HL-60/S4 treated with retinoic acid at 250 ng/mL for 4 days and 3 days (cell line): ENCODE measurements around the gene AP5Z1.

Source experiments
- in situ Hi-C: fragments of 300-500 bp; cut with MboI; formaldehyde crosslinking; loops from 2 replicates; pipeline ENCODE4 v1.7.0; 2022; ENCODE audit warnings: low sequenced_read_pairs

AP5Z1 gene

DNA sequence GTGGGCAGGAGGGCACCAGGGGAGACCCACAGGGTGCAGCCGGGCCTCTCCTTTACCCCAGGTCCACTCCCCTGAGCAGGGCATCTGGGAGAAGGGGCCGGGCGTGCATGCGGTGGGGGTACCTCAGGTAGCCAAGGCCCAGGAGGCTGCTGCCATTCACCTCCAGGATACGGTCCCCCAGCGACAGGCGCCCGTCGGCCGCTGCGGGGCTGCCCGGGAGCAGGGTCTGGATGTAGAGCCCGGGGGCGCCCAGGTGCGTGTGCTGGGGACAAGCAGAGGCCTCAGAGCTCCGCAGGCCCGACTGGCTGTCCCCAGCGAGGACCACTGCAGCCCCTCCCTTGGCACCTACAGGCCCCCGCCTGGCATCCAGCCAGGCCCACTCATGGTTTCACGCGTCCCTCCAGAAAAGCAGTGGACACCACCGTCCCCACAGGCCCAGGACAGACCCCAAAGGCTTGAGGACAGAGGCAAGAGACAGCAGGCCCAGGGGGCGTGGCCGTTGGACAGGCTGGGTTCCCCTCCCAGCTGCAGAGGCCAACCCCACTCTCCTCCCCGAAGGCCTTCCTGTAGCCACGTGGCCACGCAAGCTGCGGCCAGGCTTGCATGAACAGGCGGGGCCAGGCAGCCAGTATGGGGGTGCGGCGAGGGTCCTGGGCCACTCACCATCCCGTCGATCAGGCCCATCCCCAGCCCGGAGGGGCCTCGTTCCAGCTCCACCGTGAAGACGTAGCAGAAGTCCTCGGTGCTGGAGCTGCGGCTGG, 24.3 kb downstream of the AP5Z1 start:
- in situ Hi-C loops = loop anchor here (25.0 kb wide), 1 partner anchor 288 kb away; no protein-coding TSS in a partner anchor

DNA sequence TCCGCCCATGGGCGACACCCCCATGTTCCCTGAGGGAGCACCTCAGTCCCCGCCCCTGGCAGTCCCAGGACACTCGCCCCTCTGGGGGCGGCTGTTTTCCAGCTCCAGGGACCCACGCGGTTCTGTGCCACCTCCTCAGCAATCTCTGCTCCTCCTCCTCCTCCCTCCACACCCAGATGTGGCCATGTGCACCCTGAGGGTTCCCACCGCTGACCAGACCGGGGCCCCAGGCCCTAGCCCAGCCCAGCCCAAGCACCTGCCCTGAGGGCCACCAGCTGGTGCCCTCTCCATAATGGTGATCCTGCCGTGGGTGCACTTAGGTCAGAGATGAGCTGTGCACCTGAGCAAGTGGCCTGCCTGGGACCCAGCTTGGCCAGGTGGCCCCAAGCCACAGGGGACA, 25.1 kb downstream of the AP5Z1 start:
- in situ Hi-C loops = loop anchor here (25.0 kb wide), 1 partner anchor 287 kb away; no protein-coding TSS in a partner anchor

DNA sequence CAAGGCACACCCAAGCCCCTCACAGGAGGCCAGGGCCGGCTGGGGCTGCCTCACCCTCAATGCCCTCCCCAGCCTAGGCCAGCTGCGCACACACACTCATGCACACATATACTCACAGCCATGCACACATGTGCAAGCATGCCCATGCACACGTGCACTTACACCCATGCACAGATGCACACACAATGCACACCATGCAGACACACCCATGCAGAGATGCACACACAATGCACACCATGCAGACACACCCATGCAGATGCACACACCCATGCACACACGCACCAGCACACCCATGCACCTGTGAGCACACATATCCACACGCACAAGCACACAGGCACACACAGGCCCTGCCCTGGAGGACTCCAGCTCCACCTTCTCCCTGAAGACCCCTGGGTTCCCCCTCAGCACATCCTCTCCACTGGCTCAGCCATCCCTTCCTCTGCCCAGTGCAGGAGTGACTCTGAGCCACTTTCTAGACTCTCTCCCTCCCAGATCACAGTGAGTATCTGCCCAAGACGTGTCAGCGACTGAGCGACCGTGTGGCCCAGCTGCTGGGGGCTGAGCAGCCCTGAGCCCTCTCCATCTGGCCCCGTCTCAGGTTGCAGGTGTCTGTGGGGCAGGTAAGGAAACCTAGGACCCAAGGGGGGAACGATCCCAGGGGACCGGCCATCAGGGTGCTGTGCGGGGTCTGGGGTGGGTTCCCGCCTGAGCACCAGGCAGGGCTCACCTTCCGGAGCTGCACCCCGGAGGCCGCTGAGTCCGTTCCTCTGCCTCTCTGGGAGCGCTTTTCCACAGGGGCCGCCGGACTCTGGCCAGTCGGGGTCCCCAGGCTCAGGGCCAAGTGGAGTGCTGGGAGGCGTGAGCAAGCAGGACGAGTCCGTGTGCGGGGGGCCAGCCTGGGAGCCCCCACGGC, 25.8 kb downstream of the AP5Z1 start:
- in situ Hi-C loops = loop anchor here (25.0 kb wide), 1 partner anchor 286 kb away; no protein-coding TSS in a partner anchor

DNA sequence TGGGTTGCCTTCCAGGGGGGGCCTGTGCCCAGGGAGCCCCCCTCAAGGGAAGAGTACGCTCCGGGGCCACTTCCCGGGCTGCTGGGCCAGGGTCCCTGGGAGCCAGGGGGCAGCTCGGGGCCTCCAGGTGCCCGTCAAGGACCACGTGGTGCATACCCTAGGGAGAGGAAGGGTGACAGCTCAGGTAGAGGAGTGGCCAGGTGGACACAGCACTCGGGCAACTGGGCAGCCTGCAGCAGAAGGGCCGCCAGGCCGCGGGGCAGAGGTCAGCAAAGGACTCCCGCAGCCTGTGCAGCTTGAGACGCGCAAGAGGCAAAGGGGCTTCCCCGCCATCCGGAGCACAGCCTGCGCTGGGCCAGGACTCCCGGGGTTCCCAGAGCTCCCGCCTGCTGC, 26.4 kb downstream of the AP5Z1 start:
- in situ Hi-C loops = loop anchor here (25.0 kb wide), 1 partner anchor 285 kb away; no protein-coding TSS in a partner anchor

DNA sequence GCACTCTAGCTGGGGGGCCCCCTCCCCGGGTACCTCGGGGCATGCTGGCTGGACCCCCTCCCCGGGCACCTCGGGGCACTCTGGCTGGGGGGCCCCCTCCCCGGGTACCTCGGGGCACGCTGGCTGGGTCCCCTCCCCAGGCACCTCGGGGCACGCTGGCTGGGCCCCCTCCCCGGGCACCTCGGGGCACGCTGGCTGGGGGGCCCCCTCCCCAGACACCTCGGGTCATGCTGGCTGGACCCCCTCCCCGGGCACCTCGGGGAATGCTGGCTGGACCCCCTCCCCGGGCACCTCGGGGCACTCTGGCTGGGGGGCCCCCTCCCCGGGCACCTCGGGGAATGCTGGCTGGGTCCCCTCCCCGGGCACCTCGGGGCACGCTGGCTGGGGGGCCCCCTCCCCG, 27.2 kb downstream of the AP5Z1 start:
- in situ Hi-C loops = loop anchor here (25.0 kb wide), 1 partner anchor 285 kb away; no protein-coding TSS in a partner anchor

DNA sequence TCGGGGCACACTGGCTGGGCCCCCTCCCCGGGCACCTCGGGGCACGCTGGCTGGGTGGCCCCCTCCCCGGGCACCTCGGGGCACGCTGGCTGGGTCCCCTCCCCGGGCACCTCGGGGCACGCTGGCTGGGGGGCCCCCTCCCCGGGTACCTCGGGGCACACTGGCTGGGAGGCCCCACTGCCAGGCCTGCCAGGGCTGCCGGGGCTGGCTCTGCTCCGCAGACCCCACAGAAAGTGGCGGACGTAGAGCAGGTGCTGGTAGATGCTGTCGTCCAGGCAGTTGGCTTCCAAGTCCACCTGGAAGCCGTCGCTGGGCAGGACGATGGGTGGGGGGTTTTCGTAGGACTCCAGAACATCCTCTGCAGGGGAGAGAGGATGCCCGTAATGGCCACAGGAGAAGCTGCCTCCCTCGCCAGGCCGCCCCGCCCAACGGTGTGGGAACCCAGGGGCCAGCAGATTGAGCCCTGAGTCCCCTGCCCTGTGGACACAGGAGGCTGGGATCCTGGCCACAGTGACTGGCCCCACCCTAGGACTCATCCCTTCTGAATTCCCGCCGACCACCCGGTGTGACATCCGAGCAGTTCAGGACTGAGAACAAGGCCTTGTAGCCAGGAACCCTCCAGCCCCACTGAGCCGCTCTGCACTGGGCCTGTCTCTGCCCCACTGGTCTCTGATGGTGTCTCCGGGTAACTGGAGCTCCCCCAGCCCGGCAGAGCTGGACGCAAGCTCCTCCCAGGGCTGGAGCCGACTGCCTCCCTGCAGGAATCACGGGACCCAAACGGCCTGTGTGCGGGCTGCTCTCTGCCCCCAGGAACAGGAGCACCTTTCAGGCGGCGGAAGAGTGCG, 28.2 kb downstream of the AP5Z1 start:
- in situ Hi-C loops = loop anchor here (25.0 kb wide), 1 partner anchor 284 kb away; no protein-coding TSS in a partner anchor

DNA sequence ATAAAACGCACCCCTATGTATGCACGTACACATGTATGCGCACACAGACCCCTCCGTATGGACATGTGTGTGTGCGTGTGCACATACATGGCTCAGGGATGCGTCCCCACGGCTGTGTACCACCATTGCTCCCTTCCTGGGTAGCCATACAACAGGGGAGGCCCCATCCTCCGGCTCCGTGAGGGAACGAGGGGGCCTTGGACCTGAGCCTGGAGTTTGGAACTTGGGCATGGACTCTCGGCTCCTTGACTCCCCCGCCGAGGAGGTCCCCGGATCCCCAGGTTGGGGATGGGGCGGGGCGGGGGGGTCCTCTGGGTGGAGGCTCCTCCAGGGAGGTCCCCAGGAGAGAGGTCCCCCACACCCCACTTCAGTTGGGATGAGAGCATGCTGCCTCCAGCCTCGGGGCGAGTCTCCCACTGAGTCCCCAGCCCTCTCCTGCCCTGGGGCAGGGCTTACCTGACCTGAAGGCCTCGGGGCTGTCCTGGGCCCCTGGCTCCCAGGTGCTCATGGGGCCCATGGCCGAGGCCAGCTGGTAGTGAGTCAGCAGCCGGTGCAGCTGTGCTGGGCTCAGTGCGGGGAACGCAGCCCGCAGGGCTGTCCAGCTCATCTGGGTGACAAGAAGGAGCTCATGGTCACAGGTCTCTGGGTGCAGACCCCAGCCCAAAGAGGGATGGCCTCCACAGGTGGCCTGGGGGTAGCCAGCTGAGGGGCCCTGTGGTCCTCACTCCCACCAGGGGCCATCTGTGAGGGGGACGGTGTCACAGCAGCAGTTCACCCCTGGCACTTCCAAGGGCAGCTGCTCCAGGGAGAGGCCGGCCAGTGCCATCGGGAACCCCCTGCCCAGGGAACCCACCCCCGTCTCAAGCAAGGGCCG, 29.9 kb downstream of the AP5Z1 start:
- in situ Hi-C loops = loop anchor here (25.0 kb wide), 1 partner anchor 282 kb away; no protein-coding TSS in a partner anchor

DNA sequence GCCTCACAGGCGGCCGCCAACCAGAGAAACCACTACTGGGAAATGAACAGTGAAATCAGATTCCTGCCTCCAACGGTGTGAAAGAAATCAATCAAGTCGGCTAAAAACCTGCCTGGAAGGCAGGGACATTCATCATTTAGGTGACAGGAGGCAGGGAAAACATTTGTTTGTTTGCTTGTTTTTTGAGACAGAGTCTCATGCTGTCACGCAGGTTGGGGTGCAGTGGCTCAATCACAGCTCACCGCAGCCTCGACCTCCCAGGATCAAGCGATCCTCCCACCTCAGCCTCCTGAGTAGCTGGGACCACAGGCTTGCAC, 30.5 kb downstream of the AP5Z1 start:
- in situ Hi-C loops = loop anchor here (25.0 kb wide), 1 partner anchor 281 kb away; no protein-coding TSS in a partner anchor

DNA sequence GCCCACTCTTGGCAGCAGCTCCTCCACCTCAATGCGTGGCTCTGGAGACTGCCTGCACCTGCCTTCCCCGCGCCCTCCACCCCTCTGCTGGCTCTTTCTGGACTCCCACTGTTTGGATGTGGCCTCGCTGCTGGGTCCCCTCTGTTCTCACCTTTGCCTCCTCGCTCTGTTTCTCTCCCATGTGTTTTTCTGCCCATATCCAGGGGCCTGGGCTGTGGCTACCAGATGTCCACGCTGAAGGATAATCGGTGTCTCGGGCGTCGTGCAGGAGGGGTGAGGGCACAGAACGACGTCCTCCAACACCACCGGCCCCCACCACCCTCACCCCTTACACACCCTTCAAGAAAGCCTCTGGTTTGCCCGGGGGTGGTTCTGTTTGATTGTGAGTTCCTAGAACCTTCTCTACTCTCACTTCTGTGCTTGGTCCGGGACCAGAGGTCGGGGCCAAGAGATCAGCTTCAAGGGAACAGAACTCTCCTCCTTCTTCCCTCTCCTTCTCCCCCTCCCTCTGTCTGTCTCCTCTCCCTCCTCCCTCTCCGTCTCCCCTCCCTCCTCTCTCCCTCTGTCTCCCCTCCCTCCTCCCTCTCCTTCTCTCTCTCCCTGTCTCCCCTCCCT, 31.7 kb downstream of the AP5Z1 start:
- in situ Hi-C loops = loop anchor here (25.0 kb wide), 1 partner anchor 280 kb away; no protein-coding TSS in a partner anchor

DNA sequence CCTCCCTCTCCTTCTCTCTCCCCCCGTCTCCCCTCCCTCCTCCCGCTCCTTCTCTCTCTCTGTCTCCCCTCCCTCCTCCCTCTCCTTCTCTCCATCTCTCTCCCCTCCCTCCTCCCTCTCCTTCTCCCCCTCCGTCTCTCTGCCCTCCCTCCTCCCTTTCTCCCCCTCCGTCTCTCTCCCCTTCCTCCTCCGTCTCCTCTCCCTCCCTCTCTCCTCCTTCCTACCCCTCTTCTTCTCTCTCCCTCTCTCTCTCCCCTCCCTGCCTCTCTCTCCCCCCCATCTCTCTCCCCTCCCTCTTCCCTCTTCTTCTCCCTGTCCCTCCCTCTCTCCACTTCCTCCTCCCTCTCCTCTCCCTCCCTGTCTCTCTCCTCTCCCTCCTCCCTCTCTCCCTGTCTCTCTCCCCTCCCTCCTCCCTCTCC, 32.2 kb downstream of the AP5Z1 start:
- in situ Hi-C loops = loop anchor here (25.0 kb wide), 1 partner anchor 280 kb away; no protein-coding TSS in a partner anchor

DNA sequence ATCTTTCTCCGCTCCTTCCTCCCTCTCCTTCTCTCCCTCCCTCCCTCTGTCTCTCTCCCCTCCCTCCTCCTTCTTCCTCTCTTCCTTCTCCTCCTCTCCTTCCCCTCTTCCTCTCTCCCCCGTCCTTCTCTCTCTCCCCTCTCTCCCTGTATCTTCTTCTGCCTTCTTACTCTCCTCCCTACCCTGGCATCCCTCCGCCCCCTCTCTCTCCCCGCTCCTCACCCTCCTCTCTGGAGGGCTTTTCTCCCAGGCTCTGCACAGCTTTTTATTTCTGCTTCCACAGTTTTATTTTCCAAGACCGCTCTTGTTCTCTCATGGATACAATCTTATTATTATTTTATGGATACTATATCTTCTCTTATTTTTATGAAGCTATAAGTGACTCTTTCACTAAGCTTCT, 32.6 kb downstream of the AP5Z1 start:
- in situ Hi-C loops = loop anchor here (25.0 kb wide), 1 partner anchor 279 kb away; no protein-coding TSS in a partner anchor

DNA sequence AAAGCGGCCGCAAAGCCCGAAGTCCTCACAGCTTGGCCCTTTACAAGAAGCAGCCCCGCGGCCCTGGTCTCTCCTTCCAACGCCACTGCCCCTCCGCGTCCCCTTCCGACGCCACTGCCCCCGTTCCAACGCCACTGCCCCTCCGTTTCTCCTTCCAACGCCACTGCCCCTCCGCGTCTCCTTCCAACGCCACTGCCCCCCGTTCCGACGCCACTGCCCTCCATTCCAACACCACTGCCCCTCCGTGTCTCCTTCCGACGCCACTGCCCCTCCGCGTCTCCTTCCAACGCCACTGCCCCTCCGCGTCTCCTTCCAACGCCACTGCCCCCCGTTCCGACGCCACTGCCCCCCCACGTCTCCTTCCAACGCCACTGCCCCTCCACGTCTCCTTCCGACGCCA, 33.1 kb downstream of the AP5Z1 start:
- in situ Hi-C loops = loop anchor here (25.0 kb wide), 1 partner anchor 279 kb away; no protein-coding TSS in a partner anchor

DNA sequence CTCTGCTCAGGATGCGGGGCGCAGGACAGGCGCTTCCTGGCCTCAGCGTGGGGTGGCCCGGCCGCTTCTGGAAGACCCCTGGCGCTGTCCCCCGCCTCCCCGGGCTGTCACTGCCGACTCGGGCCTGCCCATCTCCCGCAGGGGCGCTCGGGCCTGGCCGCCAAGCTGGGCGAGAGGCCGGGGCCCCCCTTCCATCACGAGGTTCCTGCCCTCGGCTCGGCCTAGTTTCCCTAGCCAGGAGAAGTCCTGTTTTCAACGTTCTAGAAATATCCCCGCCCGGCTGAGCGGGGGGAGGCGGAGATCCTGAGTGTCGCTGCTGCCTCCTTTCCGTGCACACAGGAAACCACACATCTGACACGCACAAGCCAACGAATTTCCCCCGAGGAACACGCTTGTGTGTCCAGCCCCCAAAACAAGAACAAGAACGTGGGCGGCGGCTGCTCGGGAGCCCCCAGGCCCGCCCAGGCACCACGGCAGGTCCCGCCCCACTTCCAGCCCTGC, 33.7 kb downstream of the AP5Z1 start:
- in situ Hi-C loops = loop anchor here (25.0 kb wide), 1 partner anchor 278 kb away; no protein-coding TSS in a partner anchor

DNA sequence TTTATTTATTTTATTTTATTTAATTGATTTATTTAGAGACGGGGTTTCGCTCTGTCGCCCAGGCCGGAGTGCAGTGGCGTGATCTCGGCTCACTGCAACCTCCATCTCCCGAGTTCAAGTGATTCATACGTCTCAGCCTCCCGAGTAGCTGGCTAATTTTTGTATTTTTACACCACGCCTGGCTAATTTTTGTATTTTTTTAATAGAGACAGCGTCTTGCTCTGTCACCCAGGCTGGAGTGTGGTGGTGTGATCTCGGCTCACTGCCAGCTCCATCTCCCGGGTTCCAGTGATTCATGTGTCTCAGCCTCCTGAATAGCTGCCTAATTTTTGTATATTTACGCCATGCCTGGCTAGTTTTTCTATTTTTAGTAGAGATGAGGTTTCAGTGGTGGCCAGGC, 34.2 kb downstream of the AP5Z1 start:
- in situ Hi-C loops = loop anchor here (25.0 kb wide), 1 partner anchor 278 kb away; no protein-coding TSS in a partner anchor

DNA sequence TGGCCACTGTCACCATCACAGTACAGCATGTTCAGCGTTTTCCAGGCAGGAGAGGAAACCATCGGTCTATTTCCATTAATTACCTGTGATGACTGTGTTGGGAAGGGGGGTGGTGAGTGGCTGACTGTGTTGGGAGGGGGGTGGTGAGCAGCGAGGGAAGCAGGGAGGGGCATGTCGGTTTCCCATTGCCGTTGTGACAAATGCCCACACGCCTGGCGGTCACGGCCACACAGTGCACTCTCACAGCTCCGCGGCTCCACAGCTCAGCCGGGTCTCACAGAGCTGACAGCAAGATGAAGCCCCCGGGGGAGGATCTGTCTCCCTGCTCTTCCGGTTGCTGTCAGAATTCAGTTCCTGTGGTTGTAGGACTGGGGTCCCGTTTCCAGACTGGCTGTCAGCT, 39.0 kb downstream of the AP5Z1 start:
- in situ Hi-C loops = loop anchor here (25.0 kb wide), 1 partner anchor 273 kb away; no protein-coding TSS in a partner anchor

DNA sequence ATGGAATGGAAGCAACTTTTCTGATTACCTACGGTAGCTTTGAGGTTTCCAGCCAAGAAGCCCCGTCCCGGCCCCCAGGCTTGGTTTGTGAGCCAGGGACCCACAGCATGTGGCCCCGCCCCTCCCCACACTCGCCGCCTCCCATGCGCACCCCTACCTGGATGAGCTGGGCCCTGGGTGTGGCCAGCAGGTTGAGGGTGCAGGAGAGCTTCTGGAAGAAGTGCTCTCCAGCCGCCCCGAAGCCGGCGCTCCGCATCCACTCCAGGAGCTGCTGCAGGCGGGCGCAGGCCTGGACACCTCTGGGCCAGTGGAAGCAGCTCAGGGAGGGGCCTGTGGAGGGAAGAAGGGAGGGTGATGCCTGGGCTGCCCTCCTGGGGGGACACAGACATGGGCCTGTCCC, 39.7 kb downstream of the AP5Z1 start:
- in situ Hi-C loops = loop anchor here (25.0 kb wide), 1 partner anchor 272 kb away; no protein-coding TSS in a partner anchor

DNA sequence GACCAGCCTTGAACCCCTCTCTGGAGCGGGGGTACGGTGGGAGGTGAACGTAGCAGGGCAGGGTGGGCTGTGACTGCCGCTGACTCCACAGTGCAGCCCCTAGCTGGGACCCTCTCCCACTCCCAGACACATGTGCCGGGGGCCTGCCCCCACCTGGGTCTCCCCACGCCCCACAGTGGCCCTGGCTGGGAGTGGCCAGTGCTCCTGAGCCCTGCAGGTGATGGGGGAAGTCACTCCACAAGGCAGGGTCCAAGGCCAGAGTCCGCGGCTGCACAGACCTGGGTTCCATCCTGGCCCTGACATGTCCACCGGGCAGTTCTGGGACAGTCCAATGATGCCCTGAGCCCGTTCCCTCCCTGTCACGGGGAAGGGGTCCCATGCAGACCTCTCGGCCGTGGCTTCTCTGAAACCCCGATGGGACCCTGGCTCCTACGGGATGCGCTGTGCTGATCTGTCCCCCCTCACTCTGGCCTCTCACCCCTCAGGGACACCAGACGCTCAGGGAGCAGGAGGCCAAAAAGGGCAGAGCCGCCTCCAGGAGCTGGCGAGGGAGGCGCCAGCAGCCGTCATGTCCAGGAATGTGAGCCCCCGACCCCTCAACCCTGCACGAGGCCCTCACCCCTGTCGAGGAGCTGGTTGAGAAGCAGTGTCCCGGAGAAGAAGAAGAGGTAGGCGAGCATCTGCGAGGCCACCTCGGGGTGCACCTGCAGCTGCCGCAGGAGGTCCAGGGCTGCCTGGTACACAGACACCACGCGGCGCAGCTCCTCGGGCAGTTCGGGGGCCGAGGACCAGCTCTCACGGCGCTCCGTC, 40.4 kb downstream of the AP5Z1 start:
- in situ Hi-C loops = loop anchor here (25.0 kb wide), 1 partner anchor 271 kb away; no protein-coding TSS in a partner anchor
